Osteoblast (primary cell): ENCODE measurements around the gene RAD21L1. TPM values are rescaled to one million over a fixed set of nuclear protein-coding genes. Genes with fewer than 3 reads are reported as not detected.

Experiments used
- DNase-seq: peaks from one replicate; pipeline ENCODE4 v3.0.0; 2011; ENCODE audit warnings: low spot score, mixed read lengths; ENCODE audit not compliant: insufficient read length; ENCODE audit errors: missing footprints
- H2AFZ ChIP-seq: 2 replicates; pipeline ENCODE4 v1.6.0; 2011; ENCODE audit warnings: mild to moderate bottlenecking, low read length
- H3K27ac ChIP-seq: 2 replicates; pipeline ENCODE4 v1.5.1; 2011; ENCODE audit warnings: mild to moderate bottlenecking, low read depth, low read length, moderate library complexity
- H3K27me3 ChIP-seq: 2 replicates; pipeline ENCODE4 v1.6.0; 2012; ENCODE audit warnings: mild to moderate bottlenecking, control low read depth, inconsistent platforms, low read length, moderate library complexity; ENCODE audit not compliant: insufficient read depth
- H3K36me3 ChIP-seq: 2 replicates; pipeline ENCODE4 v1.5.1; 2011; ENCODE audit warnings: mild to moderate bottlenecking, low read length, control low read depth, moderate library complexity; ENCODE audit not compliant: insufficient read depth
- H3K4me1 ChIP-seq: 2 replicates; pipeline ENCODE4 v1.5.1; 2011; ENCODE audit warnings: mild to moderate bottlenecking, low read length, control low read depth, moderate library complexity; ENCODE audit not compliant: insufficient read depth
- H3K4me2 ChIP-seq: 2 replicates; pipeline ENCODE4 v1.6.0; 2011; ENCODE audit warnings: mild to moderate bottlenecking, low read length; ENCODE audit not compliant: insufficient read depth
- H3K4me3 ChIP-seq: fragments of 200-600 bp; sonication (generic); 3 replicates; pipeline ENCODE4 v1.5.1; 2012; ENCODE audit warnings: mild to moderate bottlenecking, low read length, inconsistent platforms; ENCODE audit not compliant: insufficient read depth
- H3K79me2 ChIP-seq: 2 replicates; pipeline ENCODE4 v1.6.0; 2012; ENCODE audit warnings: mild to moderate bottlenecking, low read length, control low read depth, inconsistent platforms; ENCODE audit not compliant: insufficient read depth
- H3K9me3 ChIP-seq: 2 replicates; pipeline ENCODE4 v1.5.1; 2011; ENCODE audit warnings: low read depth, low read length, control low read depth
- H4K20me1 ChIP-seq: 2 replicates; pipeline ENCODE4 v1.6.0; 2012; ENCODE audit warnings: mild to moderate bottlenecking, low read length, control low read depth; ENCODE audit not compliant: insufficient read depth
- CTCF ChIP-seq: IDR thresholded peaks from 2 replicates; pipeline ENCODE4 v1.5.1; 2011; ENCODE audit warnings: mild to moderate bottlenecking, low read depth, low read length, moderate library complexity; ENCODE audit errors: extremely low read depth
- total RNA-seq: library from RNA; depleted of rRNA; stranded (reverse); fragments of >200 nt; gene quantifications from 2 replicates; pipeline ENCODE4 v1.2.3, GENCODE V29; 2012

RAD21L1 gene
- total RNA-seq, 1 donor, result not detected

GRCh38 chr20:1225263-1225782 lies 521 bp upstream of the RAD21L1 start:
- Histone ChIP-seq H3K9me3 (no peaks in the 10 kb centered on the region), H3K36me3 (no peaks in the 10 kb centered on the region), H3K4me2 (peak overlapping the region; percentile 45), H3K79me2 (no peaks in the 10 kb centered on the region), H3K4me3 (peak overlapping the region; percentile 62), H3K4me1 (peaks cover 8% of the 10 kb centered on the region), H4K20me1 (no peaks in the 10 kb centered on the region), H2AFZ (peak overlapping the region; percentile 59), H3K27me3 (peaks cover 35% of the 10 kb centered on the region), H3K27ac (no peak overlapping the region)
- no peak for TF ChIP-seq CTCF
- no peak for DNase-seq

GRCh38 chr20:1229541-1229940 lies 3.7 kb downstream of the RAD21L1 start:
- Histone ChIP-seq H2AFZ (no peak overlapping the region), H3K36me3 (no peaks in the 10 kb centered on the region), H3K27me3 (peaks cover 69% of the 10 kb centered on the region), H3K4me1 (peaks cover 8% of the 10 kb centered on the region), H4K20me1 (no peaks in the 10 kb centered on the region), H3K27ac (no peak overlapping the region), H3K9me3 (no peaks in the 10 kb centered on the region), H3K4me2 (no peak overlapping the region), H3K79me2 (no peaks in the 10 kb centered on the region), H3K4me3 (no peak overlapping the region)
- no peak for TF ChIP-seq CTCF
- no peak for DNase-seq

- Histone ChIP-seq H3K27ac (no peak overlapping the region), H3K4me3 (no peak overlapping the region), H3K79me2 (no peaks in the 10 kb centered on the region), H3K9me3 (no peaks in the 10 kb centered on the region), H3K4me1 (no peaks in the 10 kb centered on the region), H2AFZ (no peak overlapping the region), H4K20me1 (no peaks in the 10 kb centered on the region), H3K36me3 (no peaks in the 10 kb centered on the region), H3K27me3 (peaks cover 73% of the 10 kb centered on the region), H3K4me2 (no peak overlapping the region)
- no peak for TF ChIP-seq CTCF
- no peak for DNase-seq
These were observed 6.7 kb downstream of the RAD21L1 start for GRCh38 chr20:1232286-1233111.

GRCh38 chr20:1240549-1240948 lies 14.7 kb downstream of the RAD21L1 start:
- H3K27me3 ChIP-seq, result peaks cover 8% of the 10 kb centered on the region
- H2AFZ ChIP-seq, result no peak overlapping the region
- no peaks in the 10 kb centered on the region for H3K36me3 ChIP-seq
- no peaks in the 10 kb centered on the region for H3K79me2 ChIP-seq
- no peak for DNase-seq
- peaks cover 7% of the 10 kb centered on the region for H3K4me1 ChIP-seq
- no peak overlapping the region for H3K27ac ChIP-seq
- TF ChIP-seq CTCF, result no peak
- no peak overlapping the region for H3K4me2 ChIP-seq
- no peaks in the 10 kb centered on the region for H4K20me1 ChIP-seq
- H3K4me3 ChIP-seq, result no peak overlapping the region
- no peaks in the 10 kb centered on the region for H3K9me3 ChIP-seq
